Astrocyte (in vitro differentiated cells and primary cell): ENCODE results near the gene SELENOP. TPM values are rescaled to one million over a fixed set of nuclear protein-coding genes. Genes with fewer than 3 reads are reported as not detected.

Experiments
- DNase-seq: peaks from one replicate; pipeline ENCODE4 v3.0.0-alpha.2; 2010; ENCODE audit warnings: low read depth
- FAIRE-seq: peaks from 2 replicates; lab custom pipeline; 2011; peaks lifted over from hg19 to GRCh38; lab: Jason Lieb, UNC
- H2AFZ ChIP-seq: 2 replicates; pipeline ENCODE4 v1.6.0; 2012; ENCODE audit warnings: low read depth, low read length, inconsistent platforms
- H3K27ac ChIP-seq: 2 replicates; pipeline ENCODE4 v1.5.1; 2011; ENCODE audit warnings: low read depth, low read length, inconsistent platforms
- H3K27me3 ChIP-seq: 2 replicates; pipeline ENCODE4 v1.6.0; 2011; ENCODE audit warnings: low read length, inconsistent platforms; ENCODE audit not compliant: insufficient read depth
- H3K36me3 ChIP-seq: 2 replicates; pipeline ENCODE4 v1.5.1; 2011; ENCODE audit warnings: low read length, inconsistent platforms; ENCODE audit not compliant: insufficient read depth
- H3K4me1 ChIP-seq: 2 replicates; pipeline ENCODE4 v1.5.1; 2011; ENCODE audit warnings: low read length, inconsistent platforms; ENCODE audit not compliant: insufficient read depth
- H3K4me2 ChIP-seq: 2 replicates; pipeline ENCODE4 v1.6.0; 2012; ENCODE audit warnings: low read length, inconsistent platforms
- H3K4me3 ChIP-seq: 2 replicates; pipeline ENCODE4 v1.5.1; 2011; ENCODE audit warnings: low read depth, mild to moderate bottlenecking, low read length, inconsistent platforms; ENCODE audit not compliant: insufficient read depth
- H3K79me2 ChIP-seq: 2 replicates; pipeline ENCODE4 v1.6.0; 2012; ENCODE audit warnings: mild to moderate bottlenecking, low read length, inconsistent platforms; ENCODE audit not compliant: insufficient read depth
- H3K9ac ChIP-seq: 2 replicates; pipeline ENCODE4 v1.6.0; 2012; ENCODE audit warnings: mild to moderate bottlenecking, low read length, inconsistent platforms
- H3K9me3 ChIP-seq: 2 replicates; pipeline ENCODE4 v1.5.1; 2012; ENCODE audit warnings: low read depth, mild to moderate bottlenecking, low read length, inconsistent platforms; ENCODE audit not compliant: insufficient read depth
- H4K20me1 ChIP-seq: 2 replicates; pipeline ENCODE4 v1.6.0; 2012; ENCODE audit warnings: low read length, inconsistent platforms; ENCODE audit not compliant: insufficient read depth
- H3K27ac Mint-ChIP-seq: one replicate; pipeline ENCODE4 v1.8.0; 2021; ENCODE audit warnings: mild to moderate bottlenecking, mixed read lengths; ENCODE audit not compliant: unreplicated experiment
- H3K27me3 Mint-ChIP-seq: one replicate; pipeline ENCODE4 v1.8.0; 2021; ENCODE audit warnings: low read depth, mixed read lengths; ENCODE audit not compliant: unreplicated experiment
- H3K36me3 Mint-ChIP-seq: one replicate; pipeline ENCODE4 v1.8.0; 2021; ENCODE audit warnings: low read depth, mixed read lengths; ENCODE audit not compliant: unreplicated experiment
- H3K4me1 Mint-ChIP-seq: one replicate; pipeline ENCODE4 v1.8.0; 2021; ENCODE audit warnings: low read depth, mixed read lengths; ENCODE audit not compliant: unreplicated experiment
- H3K4me3 Mint-ChIP-seq: one replicate; pipeline ENCODE4 v1.8.0; 2021; ENCODE audit warnings: mild to moderate bottlenecking, moderate library complexity, mixed read lengths; ENCODE audit not compliant: unreplicated experiment
- H3K9me3 Mint-ChIP-seq: one replicate; pipeline ENCODE4 v1.8.0; 2021; ENCODE audit warnings: mild to moderate bottlenecking, mixed read lengths; ENCODE audit not compliant: unreplicated experiment
- CTCF ChIP-seq: IDR thresholded peaks from 2 replicates; pipeline ENCODE4 v1.5.1; 2011; ENCODE audit warnings: low read depth, mild to moderate bottlenecking, inconsistent platforms, low read length, moderate library complexity; ENCODE audit not compliant: insufficient read depth
- EZH2 ChIP-seq: IDR thresholded peaks from 2 replicates; pipeline ENCODE4 v1.6.1; 2012; ENCODE audit warnings: mild to moderate bottlenecking, low read length, inconsistent platforms; ENCODE audit not compliant: insufficient read depth
- total RNA-seq: library from RNA; stranded (reverse); gene quantifications from 2 replicates; pipeline ENCODE4 v1.2.1, GENCODE V29; 2021

Gene SELENOP
- total RNA-seq, 1 donor from 2014 or later, result 11.6 TPM

- Mint-ChIP-seq H3K9me3 (peaks cover 21% of the 10 kb centered on the region), H3K4me3 (no peak overlapping the region), H3K36me3 (no peaks in the 10 kb centered on the region), H3K4me1 (no peaks in the 10 kb centered on the region), H3K27me3 (no peaks in the 10 kb centered on the region), H3K27ac (no peak overlapping the region)
- no peak overlapping the region for H3K27ac ChIP-seq
- H3K9ac ChIP-seq, result no peak overlapping the region
- FAIRE-seq (no peak), DNase-seq (peak; percentile 9)
- H4K20me1 ChIP-seq, result no peaks in the 10 kb centered on the region
- no peak for TF ChIP-seq CTCF
- TF ChIP-seq EZH2, result no peak
- no peak overlapping the region for H2AFZ ChIP-seq
- H3K9me3 ChIP-seq, result peaks cover 2% of the 10 kb centered on the region
- no peaks in the 10 kb centered on the region for H3K36me3 ChIP-seq
- H3K27me3 ChIP-seq, result no peaks in the 10 kb centered on the region
- H3K4me2 ChIP-seq, result no peak overlapping the region
- H3K4me3 ChIP-seq, result no peak overlapping the region
- no peaks in the 10 kb centered on the region for H3K4me1 ChIP-seq
- H3K79me2 ChIP-seq, result no peaks in the 10 kb centered on the region
These were observed 27.6 kb downstream of the SELENOP start for GRCh38 chr5:42784132-42784531.

DNA sequence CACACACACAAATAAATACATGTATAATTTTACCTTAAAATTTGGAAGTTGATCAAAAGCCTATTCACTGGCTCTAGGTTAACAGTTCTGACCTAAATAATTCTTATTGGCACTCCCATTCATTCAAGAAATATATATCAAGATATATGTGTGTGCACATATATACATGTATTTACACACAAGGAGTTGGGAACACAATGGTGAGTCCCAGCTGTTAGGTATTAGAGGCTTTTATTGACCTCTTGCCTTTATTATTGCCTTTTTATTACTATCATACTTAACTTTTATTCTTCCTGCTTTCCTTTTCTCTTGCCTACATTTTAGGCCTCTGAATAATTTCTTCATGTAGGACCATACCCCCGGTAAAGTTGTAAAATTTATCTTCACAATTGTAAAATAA, 30.1 kb downstream of the SELENOP start:
- TF ChIP-seq EZH2 (no peak), CTCF (no peak)
- no peak for DNase-seq
- no peaks in the 10 kb centered on the region for H3K36me3 Mint-ChIP-seq
- Histone ChIP-seq H3K4me1 (no peaks in the 10 kb centered on the region), H3K4me3 (no peak overlapping the region), H3K9me3 (peaks cover 2% of the 10 kb centered on the region), H3K36me3 (no peaks in the 10 kb centered on the region), H3K79me2 (no peaks in the 10 kb centered on the region), H3K9ac (no peak overlapping the region), H3K4me2 (no peak overlapping the region), H3K27me3 (no peaks in the 10 kb centered on the region), H2AFZ (no peak overlapping the region), H3K27ac (no peak overlapping the region), H4K20me1 (no peaks in the 10 kb centered on the region)
- H3K4me1 Mint-ChIP-seq, result no peaks in the 10 kb centered on the region
- H3K27ac Mint-ChIP-seq, result no peak overlapping the region
- no peaks in the 10 kb centered on the region for H3K27me3 Mint-ChIP-seq
- FAIRE-seq, result no peak
- no peak overlapping the region for H3K4me3 Mint-ChIP-seq
- H3K9me3 Mint-ChIP-seq, result peaks cover 14% of the 10 kb centered on the region

DNA sequence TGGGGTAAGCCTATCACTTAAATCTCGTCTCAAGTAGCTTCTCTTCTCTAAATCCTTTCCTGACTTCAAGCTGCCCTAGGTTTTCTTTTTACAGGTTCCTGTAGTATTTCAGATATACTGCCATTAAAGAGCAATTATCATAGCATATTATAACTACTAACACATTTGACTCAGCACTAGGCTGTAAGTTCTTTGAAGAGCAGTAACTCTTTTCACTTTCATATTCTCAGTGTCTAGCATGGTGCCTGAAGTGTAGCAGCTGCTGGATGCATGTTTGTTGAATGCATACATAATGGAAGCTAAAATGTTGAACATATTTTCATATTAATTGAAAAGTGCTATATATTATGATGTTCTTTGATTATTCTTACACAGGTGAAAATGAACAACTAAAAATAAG, 32.6 kb downstream of the SELENOP start:
- Histone ChIP-seq H3K4me3 (no peak overlapping the region), H3K27ac (no peak overlapping the region), H3K4me1 (no peaks in the 10 kb centered on the region), H3K79me2 (no peaks in the 10 kb centered on the region), H4K20me1 (no peaks in the 10 kb centered on the region), H2AFZ (no peak overlapping the region), H3K36me3 (no peaks in the 10 kb centered on the region), H3K4me2 (no peak overlapping the region), H3K9ac (no peak overlapping the region), H3K9me3 (no peaks in the 10 kb centered on the region), H3K27me3 (no peaks in the 10 kb centered on the region)
- Mint-ChIP-seq H3K27ac (no peak overlapping the region), H3K27me3 (no peaks in the 10 kb centered on the region), H3K36me3 (no peaks in the 10 kb centered on the region), H3K4me3 (no peak overlapping the region), H3K9me3 (no peaks in the 10 kb centered on the region), H3K4me1 (no peaks in the 10 kb centered on the region)
- TF ChIP-seq EZH2 (no peak), CTCF (no peak)
- DNase-seq (no peak), FAIRE-seq (no peak)
